Calu3 (cell line): ENCODE data around the gene FAM193B. TPM values are rescaled to one million over a fixed set of nuclear protein-coding genes. Genes with fewer than 3 reads are reported as not detected.
A peak's percentile ranks its signal among the peaks of the same experiment; 100 is the strongest.
"Not testable (repeated sequence)": the region's sequence is repeated elsewhere in the genome, so short reads cannot be mapped to it uniquely, and the experiment has no call there.

Experiments used
- BruUV-seq: library from RNA; stranded (reverse); fragments of 400-500 nt; replicated peaks from 2 replicates; lab custom pipeline; 2021; lab: Mats Ljungman, UMichigan
- CTCF ChIA-PET: fragments of 300-600 bp; sonication (Branson Sonifier 250); formaldehyde crosslinking; loops from one replicate; lab custom pipeline; 2022; ENCODE audit warnings: antibody characterized with exemption; lab: Charles Lee
- DNase-seq: peaks from one replicate; pipeline ENCODE4 v3.0.0; 2022
- H3K27ac Mint-ChIP-seq: one replicate; pipeline ENCODE4 v1.8.0; 2022; ENCODE audit warnings: mixed read lengths; ENCODE audit not compliant: unreplicated experiment
- H3K27me3 Mint-ChIP-seq: one replicate; pipeline ENCODE4 v1.8.0; 2022; ENCODE audit warnings: mixed read lengths; ENCODE audit not compliant: unreplicated experiment
- H3K36me3 Mint-ChIP-seq: one replicate; pipeline ENCODE4 v1.8.0; 2022; ENCODE audit warnings: mild to moderate bottlenecking, moderate library complexity, mixed read lengths; ENCODE audit not compliant: insufficient read depth, unreplicated experiment
- H3K4me1 Mint-ChIP-seq: one replicate; pipeline ENCODE4 v1.8.0; 2022; ENCODE audit warnings: mild to moderate bottlenecking, low read depth, mixed read lengths; ENCODE audit not compliant: unreplicated experiment
- H3K4me3 Mint-ChIP-seq: one replicate; pipeline ENCODE4 v1.8.0; 2022; ENCODE audit warnings: mild to moderate bottlenecking, low read depth, moderate library complexity, mixed read lengths; ENCODE audit not compliant: unreplicated experiment
- H3K9me3 Mint-ChIP-seq: one replicate; pipeline ENCODE4 v1.8.0; 2022; ENCODE audit warnings: low read depth, mixed read lengths; ENCODE audit not compliant: unreplicated experiment
- intact Hi-C: fragments of 100-400 bp; cut with micrococcal nuclease; formaldehyde crosslinking; loops from one replicate; pipeline ENCODE4 v1.10.0; 2022; ENCODE audit not compliant: unreplicated experiment
- total RNA-seq: library from RNA; stranded (reverse); gene quantifications from 2 replicates; pipeline ENCODE4 v1.2.3, GENCODE V29; 2022
- TF ChIP-seq, protein P1 (sequence below): fragments of 200-600 bp; IDR thresholded peaks from one replicate; pipeline ENCODE4 v1.8.0; 2022; ENCODE audit warnings: antibody characterized with exemption; ENCODE audit not compliant: unreplicated experiment

FAM193B gene
- total RNA-seq, 1 experiment from 2014 or later: 97.0 TPM

DNA sequence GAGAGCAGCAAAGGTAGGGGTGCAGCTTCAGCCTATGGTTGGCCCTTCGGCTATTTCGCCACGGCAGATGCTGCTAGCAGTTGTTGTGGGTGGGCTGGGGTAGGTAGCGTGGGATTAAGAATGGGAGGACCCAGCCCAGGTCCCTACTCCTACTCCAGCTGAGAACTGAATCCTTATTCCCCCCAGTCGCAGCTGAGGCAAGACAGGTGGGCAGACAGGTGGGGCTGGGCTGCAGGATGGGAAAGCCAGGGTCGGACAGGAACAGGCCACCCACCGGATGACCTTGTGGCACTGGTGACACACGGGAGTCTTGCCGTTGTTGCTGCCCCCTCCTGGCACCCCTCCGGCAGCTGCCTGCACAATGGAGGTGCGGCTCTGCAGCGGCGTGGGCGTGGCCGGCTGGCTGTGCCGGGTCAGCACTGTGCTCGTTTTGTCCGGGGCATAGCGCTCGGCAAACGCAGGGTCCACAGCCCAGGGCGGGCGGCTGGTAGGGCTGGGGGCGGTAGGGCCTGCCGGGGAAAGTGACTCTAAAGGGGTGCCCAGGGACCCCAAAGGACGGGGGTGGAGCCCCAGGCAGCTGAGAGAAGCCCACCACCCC is 65.1 kb downstream of the FAM193B start:
- no peaks in the 10 kb centered on the region for H3K27me3 Mint-ChIP-seq
- H3K27ac Mint-ChIP-seq: peak overlapping the region; percentile 82
- TF ChIP-seq, protein P1, sequence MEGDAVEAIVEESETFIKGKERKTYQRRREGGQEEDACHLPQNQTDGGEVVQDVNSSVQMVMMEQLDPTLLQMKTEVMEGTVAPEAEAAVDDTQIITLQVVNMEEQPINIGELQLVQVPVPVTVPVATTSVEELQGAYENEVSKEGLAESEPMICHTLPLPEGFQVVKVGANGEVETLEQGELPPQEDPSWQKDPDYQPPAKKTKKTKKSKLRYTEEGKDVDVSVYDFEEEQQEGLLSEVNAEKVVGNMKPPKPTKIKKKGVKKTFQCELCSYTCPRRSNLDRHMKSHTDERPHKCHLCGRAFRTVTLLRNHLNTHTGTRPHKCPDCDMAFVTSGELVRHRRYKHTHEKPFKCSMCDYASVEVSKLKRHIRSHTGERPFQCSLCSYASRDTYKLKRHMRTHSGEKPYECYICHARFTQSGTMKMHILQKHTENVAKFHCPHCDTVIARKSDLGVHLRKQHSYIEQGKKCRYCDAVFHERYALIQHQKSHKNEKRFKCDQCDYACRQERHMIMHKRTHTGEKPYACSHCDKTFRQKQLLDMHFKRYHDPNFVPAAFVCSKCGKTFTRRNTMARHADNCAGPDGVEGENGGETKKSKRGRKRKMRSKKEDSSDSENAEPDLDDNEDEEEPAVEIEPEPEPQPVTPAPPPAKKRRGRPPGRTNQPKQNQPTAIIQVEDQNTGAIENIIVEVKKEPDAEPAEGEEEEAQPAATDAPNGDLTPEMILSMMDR: no peak
- H3K9me3 Mint-ChIP-seq: no peaks in the 10 kb centered on the region
- peaks cover 99% of the 10 kb centered on the region for H3K36me3 Mint-ChIP-seq
- no peak overlapping the region for H3K4me3 Mint-ChIP-seq
- peaks cover 25% of the 10 kb centered on the region for H3K4me1 Mint-ChIP-seq
- CTCF ChIA-PET: no interaction called here
- DNase-seq: no peak
- BruUV-seq: no TSS peak
- intact Hi-C loops: no loop called here

DNA sequence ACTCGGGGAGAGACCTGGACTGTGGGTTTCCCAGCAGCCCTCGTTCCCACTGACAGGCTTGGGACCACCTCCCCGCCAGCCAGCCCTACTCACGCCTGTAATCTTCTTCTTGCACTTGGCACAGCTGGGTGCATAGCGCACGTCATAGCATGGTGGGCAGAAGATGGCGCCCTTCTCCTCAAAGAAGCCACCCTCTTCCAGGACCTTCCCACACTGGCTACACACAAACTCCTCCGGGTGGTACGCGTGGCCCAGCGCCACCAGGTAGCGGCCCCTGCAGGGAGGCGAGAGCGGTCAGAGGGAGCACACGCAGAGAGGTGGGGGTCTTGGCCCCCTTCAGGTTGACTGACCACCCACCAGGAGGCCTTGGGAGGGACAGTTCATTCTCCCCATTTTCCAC is 66.4 kb downstream of the FAM193B start:
- Mint-ChIP-seq H3K9me3 (no peaks in the 10 kb centered on the region), H3K27me3 (no peaks in the 10 kb centered on the region), H3K4me1 (peaks cover 25% of the 10 kb centered on the region), H3K4me3 (no peak overlapping the region), H3K36me3 (peaks cover 99% of the 10 kb centered on the region), H3K27ac (peak overlapping the region; percentile 82)
- no peak for DNase-seq
- CTCF ChIA-PET: interaction anchor here (0.7 kb wide), 1 partner anchor 14 kb away, joined by 4 read pairs; no protein-coding TSS in a partner anchor
- TF ChIP-seq, protein P1: peak; percentile 25
- no TSS peak for BruUV-seq
- intact Hi-C loops: no loop called here

DNA sequence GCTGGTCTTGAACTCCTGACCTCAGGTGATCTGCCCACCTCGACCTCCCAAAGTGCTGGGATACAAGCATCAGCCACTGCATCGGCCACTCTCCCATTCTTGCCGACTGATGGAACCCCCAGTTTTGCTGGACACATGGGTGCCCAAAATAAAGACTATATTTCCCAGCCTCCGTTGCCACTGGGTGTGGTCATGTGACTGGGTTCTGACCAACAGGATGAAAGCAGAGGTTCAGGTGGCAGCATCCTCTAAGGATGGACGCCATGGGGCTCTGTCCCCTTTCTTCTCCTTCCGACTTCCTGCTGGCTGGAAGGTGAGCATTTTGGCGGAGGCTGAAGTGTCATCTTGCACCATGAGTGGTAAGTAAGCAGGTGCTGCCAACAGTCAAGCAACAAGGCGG is 67.2 kb downstream of the FAM193B start:
- H3K9me3 Mint-ChIP-seq: no peaks in the 10 kb centered on the region
- no TSS peak for BruUV-seq
- intact Hi-C loops: no loop called here
- H3K27ac Mint-ChIP-seq: peak overlapping the region; percentile 63
- no peak overlapping the region for H3K4me3 Mint-ChIP-seq
- no peaks in the 10 kb centered on the region for H3K27me3 Mint-ChIP-seq
- TF ChIP-seq, protein P1: no peak
- peaks cover 99% of the 10 kb centered on the region for H3K36me3 Mint-ChIP-seq
- H3K4me1 Mint-ChIP-seq: peaks cover 17% of the 10 kb centered on the region
- no peak for DNase-seq
- CTCF ChIA-PET: no interaction called here

DNA sequence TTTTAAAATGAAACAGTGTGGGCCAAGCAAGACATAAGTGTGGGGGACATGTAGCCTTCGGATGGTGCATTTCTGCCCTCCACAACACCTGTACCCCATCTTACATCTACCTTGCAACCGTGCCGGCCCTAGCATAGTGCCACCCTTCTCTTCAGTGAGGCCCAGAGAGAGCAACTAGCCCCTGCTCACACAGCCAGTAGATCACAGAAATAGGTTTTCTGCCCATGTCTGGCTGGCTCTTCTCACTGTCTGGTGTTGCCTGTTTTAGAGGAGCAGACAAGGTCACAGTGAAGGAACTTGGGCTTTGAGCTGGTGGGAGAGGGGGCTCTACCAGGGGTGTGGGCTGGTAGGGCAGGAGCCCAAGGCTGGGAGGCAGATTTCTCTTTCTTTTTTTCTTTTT is 68.1 kb downstream of the FAM193B start:
- H3K9me3 Mint-ChIP-seq: no peaks in the 10 kb centered on the region
- no peaks in the 10 kb centered on the region for H3K27me3 Mint-ChIP-seq
- DNase-seq: no peak
- CTCF ChIA-PET: no interaction called here
- intact Hi-C loops: no loop called here
- peaks cover 17% of the 10 kb centered on the region for H3K4me1 Mint-ChIP-seq
- no peak overlapping the region for H3K4me3 Mint-ChIP-seq
- peak overlapping the region; percentile 16 for H3K27ac Mint-ChIP-seq
- BruUV-seq: no TSS peak
- TF ChIP-seq, protein P1: no peak
- H3K36me3 Mint-ChIP-seq: peaks cover 98% of the 10 kb centered on the region

DNA sequence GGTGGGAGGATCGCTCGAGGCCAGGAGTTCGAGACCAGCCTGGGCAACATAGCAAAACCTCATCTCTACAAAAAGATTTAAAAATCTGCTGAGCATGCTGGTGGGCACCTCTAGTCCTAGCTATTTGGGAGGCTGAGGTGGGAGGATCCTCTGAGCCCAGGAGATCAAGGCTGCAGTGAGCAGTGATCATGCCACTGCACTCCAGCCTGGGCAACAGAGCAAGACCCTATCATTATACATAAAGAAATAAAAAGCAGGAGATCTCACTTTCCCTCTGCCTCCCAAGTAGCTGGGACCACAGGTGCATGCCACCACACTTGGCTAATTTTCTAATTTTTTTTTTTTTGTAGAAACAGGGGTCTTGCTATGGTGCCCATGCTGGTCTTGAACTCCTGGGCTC is 68.6 kb downstream of the FAM193B start:
- H3K9me3 Mint-ChIP-seq, CTCF ChIA-PET: not testable (repeated sequence)

More for the DNA sequence above, 68.6 kb downstream of the FAM193B start:
- Mint-ChIP-seq H3K4me1 (peaks cover 17% of the 10 kb centered on the region), H3K36me3 (peaks cover 95% of the 10 kb centered on the region)
- H3K27me3 Mint-ChIP-seq, intact Hi-C loops, H3K4me3 Mint-ChIP-seq, H3K27ac Mint-ChIP-seq, DNase-seq, BruUV-seq: not testable (repeated sequence)
